ENCODE results near the gene ARF1. TPM values are rescaled to one million over a fixed set of nuclear protein-coding genes. Genes with fewer than 3 reads are reported as not detected.

Gene ARF1
- total and polyA plus RNA-seq, 2 of the 13 experiments (the other 11 are each of a cell fraction or from before 2014, with no cell fraction given): 186 to 327 TPM

DNA sequence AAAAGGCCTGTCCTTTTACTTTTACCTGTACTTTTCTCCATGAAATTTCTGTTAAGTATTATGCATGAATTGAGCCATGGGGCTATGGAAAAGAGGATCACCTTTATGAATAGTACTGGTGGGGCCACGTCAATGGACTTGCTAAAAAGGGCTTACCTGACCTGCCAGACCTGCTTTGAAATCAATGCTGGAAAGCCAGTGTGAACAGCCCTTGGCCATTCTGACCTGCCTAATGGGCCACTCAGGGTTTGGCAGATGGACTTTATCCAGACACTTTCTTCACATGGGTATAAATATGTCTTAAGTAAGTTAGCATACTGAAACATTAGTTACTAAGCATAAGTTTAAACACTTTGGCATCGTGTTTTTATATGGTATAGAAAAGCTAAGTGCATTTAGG is 49.3 kb downstream of the ARF1 start (continued):
- TF ChIP-seq, protein P1, sequence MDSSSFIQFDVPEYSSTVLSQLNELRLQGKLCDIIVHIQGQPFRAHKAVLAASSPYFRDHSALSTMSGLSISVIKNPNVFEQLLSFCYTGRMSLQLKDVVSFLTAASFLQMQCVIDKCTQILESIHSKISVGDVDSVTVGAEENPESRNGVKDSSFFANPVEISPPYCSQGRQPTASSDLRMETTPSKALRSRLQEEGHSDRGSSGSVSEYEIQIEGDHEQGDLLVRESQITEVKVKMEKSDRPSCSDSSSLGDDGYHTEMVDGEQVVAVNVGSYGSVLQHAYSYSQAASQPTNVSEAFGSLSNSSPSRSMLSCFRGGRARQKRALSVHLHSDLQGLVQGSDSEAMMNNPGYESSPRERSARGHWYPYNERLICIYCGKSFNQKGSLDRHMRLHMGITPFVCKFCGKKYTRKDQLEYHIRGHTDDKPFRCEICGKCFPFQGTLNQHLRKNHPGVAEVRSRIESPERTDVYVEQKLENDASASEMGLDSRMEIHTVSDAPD (CRISPR knock-in tag; IDR thresholded peaks at IDR 0.05): no peak
- TF ChIP-seq ZNF207 (IDR thresholded peaks at IDR 0.05; ENCODE audit: borderline replicate concordance): no peak
- no peak for TF ChIP-seq MLX (CRISPR knock-in tag; IDR thresholded peaks at IDR 0.05)
- TF ChIP-seq IKZF1 (IDR thresholded peaks at IDR 0.05): no peak
- TF ChIP-seq SATB2 (CRISPR knock-in tag; IDR thresholded peaks at IDR 0.05): no peak
- no peak for TF ChIP-seq ZNF562 (CRISPR knock-in tag; IDR thresholded peaks at IDR 0.05; ENCODE audit: borderline replicate concordance)
- TF ChIP-seq, protein P2, sequence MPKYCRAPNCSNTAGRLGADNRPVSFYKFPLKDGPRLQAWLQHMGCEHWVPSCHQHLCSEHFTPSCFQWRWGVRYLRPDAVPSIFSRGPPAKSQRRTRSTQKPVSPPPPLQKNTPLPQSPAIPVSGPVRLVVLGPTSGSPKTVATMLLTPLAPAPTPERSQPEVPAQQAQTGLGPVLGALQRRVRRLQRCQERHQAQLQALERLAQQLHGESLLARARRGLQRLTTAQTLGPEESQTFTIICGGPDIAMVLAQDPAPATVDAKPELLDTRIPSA (CRISPR knock-in tag; IDR thresholded peaks at IDR 0.05; ENCODE audit: borderline replicate concordance): no peak
- no peak for TF ChIP-seq KDM2A (CRISPR knock-in tag; IDR thresholded peaks at IDR 0.05; ENCODE audit: borderline replicate concordance, low read depth)

DNA sequence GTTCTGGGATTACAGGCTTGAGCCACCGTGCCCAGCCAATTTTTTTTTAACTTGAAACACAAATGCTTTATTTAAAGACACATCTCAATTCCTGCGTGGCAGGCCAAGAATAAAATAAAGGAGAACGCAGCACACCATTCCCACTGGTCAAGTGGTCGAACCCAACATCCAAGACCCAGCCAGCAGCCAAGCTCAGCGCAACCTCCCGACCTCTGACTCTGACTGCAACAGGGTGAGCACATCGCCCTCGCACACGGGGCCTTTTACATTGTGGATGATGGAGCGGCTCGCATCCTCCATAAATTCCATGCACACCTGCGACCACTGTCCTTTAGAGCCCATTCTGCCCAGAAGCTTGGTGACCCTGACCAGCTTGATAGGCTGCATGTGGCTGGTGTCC is 52.1 kb downstream of the ARF1 start:
- no peak for ATAC-seq
- CTCF ChIA-PET (ENCODE audit: low intra/inter-chr PET ratio, low total read pairs): no interaction called here
- in situ Hi-C loops (cut with HindIII; ENCODE audit: extremely low pct_ligation_motif_present, low pct_unique_long_range_greater_than_20kb): no loop called here
- TF ChIP-seq, protein P3, sequence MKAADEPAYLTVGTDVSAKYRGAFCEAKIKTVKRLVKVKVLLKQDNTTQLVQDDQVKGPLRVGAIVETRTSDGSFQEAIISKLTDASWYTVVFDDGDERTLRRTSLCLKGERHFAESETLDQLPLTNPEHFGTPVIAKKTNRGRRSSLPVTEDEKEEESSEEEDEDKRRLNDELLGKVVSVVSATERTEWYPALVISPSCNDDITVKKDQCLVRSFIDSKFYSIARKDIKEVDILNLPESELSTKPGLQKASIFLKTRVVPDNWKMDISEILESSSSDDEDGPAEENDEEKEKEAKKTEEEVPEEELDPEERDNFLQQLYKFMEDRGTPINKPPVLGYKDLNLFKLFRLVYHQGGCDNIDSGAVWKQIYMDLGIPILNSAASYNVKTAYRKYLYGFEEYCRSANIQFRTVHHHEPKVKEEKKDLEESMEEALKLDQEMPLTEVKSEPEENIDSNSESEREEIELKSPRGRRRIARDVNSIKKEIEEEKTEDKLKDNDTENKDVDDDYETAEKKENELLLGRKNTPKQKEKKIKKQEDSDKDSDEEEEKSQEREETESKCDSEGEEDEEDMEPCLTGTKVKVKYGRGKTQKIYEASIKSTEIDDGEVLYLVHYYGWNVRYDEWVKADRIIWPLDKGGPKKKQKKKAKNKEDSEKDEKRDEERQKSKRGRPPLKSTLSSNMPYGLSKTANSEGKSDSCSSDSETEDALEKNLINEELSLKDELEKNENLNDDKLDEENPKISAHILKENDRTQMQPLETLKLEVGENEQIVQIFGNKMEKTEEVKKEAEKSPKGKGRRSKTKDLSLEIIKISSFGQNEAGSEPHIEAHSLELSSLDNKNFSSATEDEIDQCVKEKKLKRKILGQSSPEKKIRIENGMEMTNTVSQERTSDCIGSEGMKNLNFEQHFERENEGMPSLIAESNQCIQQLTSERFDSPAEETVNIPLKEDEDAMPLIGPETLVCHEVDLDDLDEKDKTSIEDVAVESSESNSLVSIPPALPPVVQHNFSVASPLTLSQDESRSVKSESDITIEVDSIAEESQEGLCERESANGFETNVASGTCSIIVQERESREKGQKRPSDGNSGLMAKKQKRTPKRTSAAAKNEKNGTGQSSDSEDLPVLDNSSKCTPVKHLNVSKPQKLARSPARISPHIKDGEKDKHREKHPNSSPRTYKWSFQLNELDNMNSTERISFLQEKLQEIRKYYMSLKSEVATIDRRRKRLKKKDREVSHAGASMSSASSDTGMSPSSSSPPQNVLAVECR (CRISPR knock-in tag; IDR thresholded peaks at IDR 0.05; ENCODE audit: borderline replicate concordance): no peak
- no peak for TF ChIP-seq YY1 (IDR thresholded peaks at IDR 0.05; ENCODE audit: insufficient read depth, insufficient replicate concordance, low read depth, low read length)
- TF ChIP-seq, protein P4, sequence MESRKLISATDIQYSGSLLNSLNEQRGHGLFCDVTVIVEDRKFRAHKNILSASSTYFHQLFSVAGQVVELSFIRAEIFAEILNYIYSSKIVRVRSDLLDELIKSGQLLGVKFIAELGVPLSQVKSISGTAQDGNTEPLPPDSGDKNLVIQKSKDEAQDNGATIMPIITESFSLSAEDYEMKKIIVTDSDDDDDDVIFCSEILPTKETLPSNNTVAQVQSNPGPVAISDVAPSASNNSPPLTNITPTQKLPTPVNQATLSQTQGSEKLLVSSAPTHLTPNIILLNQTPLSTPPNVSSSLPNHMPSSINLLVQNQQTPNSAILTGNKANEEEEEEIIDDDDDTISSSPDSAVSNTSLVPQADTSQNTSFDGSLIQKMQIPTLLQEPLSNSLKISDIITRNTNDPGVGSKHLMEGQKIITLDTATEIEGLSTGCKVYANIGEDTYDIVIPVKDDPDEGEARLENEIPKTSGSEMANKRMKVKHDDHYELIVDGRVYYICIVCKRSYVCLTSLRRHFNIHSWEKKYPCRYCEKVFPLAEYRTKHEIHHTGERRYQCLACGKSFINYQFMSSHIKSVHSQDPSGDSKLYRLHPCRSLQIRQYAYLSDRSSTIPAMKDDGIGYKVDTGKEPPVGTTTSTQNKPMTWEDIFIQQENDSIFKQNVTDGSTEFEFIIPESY (CRISPR knock-in tag; IDR thresholded peaks at IDR 0.05): no peak
- TF ChIP-seq SRF (IDR thresholded peaks at IDR 0.05; ENCODE audit: low read depth, low read length): no peak
- TF ChIP-seq HNF4A (CRISPR knock-in tag; IDR thresholded peaks at IDR 0.05): no peak
- no peak for TF ChIP-seq ZNF367 (CRISPR knock-in tag; IDR thresholded peaks at IDR 0.05; ENCODE audit: borderline replicate concordance)
- TF ChIP-seq SYNCRIP (IDR thresholded peaks at IDR 0.05; ENCODE audit: insufficient read depth, low read depth, low read length): no peak

More for the DNA sequence above, 52.1 kb downstream of the ARF1 start:
- no peak overlapping the region for H3K4me3 ChIP-seq (replicated peaks in 1 of 3; ENCODE audit: insufficient read depth in 1 of 3, low read depth in 2 of 3, low read length in 3 of 3)
- no peak for FAIRE-seq
- H4K20me1 ChIP-seq (ENCODE audit: insufficient read depth, low read length): no peaks in the 10 kb centered on the region
- no TSS peak for BruUV-seq (replicated peaks)
- no peaks in the 10 kb centered on the region for H3K79me2 ChIP-seq (ENCODE audit: insufficient read depth, low read length)
- no peak for DNase-seq (ENCODE audit: low spot score)
- intact Hi-C loops (cut with micrococcal nuclease; ENCODE audit: unreplicated experiment): no loop called here
- H3K27me3 ChIP-seq (ENCODE audit: control insufficient read depth in 1 of 2, insufficient read depth in 2 of 2, low read length in 2 of 2): peaks cover 0 to 8% of the 10 kb centered on the region in 2 experiments; a peak in 2 of 5 replicates
- 34% methylated on average over 11 of the region's 12 CpGs for WGBS (ENCODE audit: low lambda C conversion rate)
- H3K9me3 ChIP-seq (ENCODE audit: low read length): no peaks in the 10 kb centered on the region
- no peak overlapping the region for H2AFZ ChIP-seq (ENCODE audit: low read length)
- POLR2A ChIA-PET: interaction anchor here (1.1 kb wide), 1 partner anchor 31 kb away, joined by 3 read pairs; the partner anchor contains the start of gene IBA57
- H3K27ac ChIP-seq (ENCODE audit: extremely low read length, insufficient read depth, low read length): no peak overlapping the region
- H3K9ac ChIP-seq (ENCODE audit: insufficient read depth, low read depth, low read length): no peak overlapping the region
- H3K4me2 ChIP-seq (ENCODE audit: low read depth, low read length): no peak overlapping the region
- peaks cover 9% of the 10 kb centered on the region for H3K4me1 ChIP-seq (ENCODE audit: insufficient read depth, low read length)
- no peaks in the 10 kb centered on the region for H3K36me3 ChIP-seq (replicated peaks in 1 of 2; ENCODE audit: control insufficient read depth in 1 of 2, insufficient read depth in 2 of 2, low read length in 2 of 2)
